Tibial nerve (tissue), 4 donors: Measurements from ENCODE around the gene NOM1.

Experiments used
- EP300 ChIP-seq, 2 donors: sonication (generic); formaldehyde crosslinking; IDR thresholded peaks; one replicate each; pipeline ENCODE4 v1.6.1; 2017; ENCODE audit warnings: antibody characterized with exemption in 2 of 2, mild to moderate bottlenecking in 1 of 2
- POLR2A ChIP-seq, 2 donors: fragments of 450-650 bp; IDR thresholded peaks; one replicate each; pipeline ENCODE4 v1.6.1; 2017; ENCODE audit warnings: antibody characterized with exemption in 2 of 2, mild to moderate bottlenecking in 2 of 2, moderate library complexity in 2 of 2
- TF ChIP-seq, protein P1 (sequence below), 5 experiments: fragments of 200-600 bp in 3 of 5; fragments of 450-650 bp in 2 of 5; sonication (generic) in 3 of 5; IDR thresholded peaks; one replicate each; pipeline ENCODE4 v1.5.1; 2016 to 2019; ENCODE audit warnings: antibody characterized with exemption in 5 of 5, mild to moderate bottlenecking in 3 of 5, moderate library complexity in 2 of 5

- no peak for TF ChIP-seq POLR2A (IDR thresholded peaks at IDR 0.05)
- TF ChIP-seq, protein P1, sequence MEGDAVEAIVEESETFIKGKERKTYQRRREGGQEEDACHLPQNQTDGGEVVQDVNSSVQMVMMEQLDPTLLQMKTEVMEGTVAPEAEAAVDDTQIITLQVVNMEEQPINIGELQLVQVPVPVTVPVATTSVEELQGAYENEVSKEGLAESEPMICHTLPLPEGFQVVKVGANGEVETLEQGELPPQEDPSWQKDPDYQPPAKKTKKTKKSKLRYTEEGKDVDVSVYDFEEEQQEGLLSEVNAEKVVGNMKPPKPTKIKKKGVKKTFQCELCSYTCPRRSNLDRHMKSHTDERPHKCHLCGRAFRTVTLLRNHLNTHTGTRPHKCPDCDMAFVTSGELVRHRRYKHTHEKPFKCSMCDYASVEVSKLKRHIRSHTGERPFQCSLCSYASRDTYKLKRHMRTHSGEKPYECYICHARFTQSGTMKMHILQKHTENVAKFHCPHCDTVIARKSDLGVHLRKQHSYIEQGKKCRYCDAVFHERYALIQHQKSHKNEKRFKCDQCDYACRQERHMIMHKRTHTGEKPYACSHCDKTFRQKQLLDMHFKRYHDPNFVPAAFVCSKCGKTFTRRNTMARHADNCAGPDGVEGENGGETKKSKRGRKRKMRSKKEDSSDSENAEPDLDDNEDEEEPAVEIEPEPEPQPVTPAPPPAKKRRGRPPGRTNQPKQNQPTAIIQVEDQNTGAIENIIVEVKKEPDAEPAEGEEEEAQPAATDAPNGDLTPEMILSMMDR (IDR thresholded peaks at IDR 0.05), result no peak
- no peak for TF ChIP-seq EP300 (IDR thresholded peaks at IDR 0.05)
These were observed 12.6 kb downstream of the NOM1 start for GRCh38 chr7:156962145-156962544.
